Liver (tissue), 9 donors: Measurements from ENCODE around the gene GLOD4. TPM values are rescaled to one million over a fixed set of nuclear protein-coding genes. Genes with fewer than 3 reads are reported as not detected.

Source experiments
- DNase-seq: peaks from one replicate; pipeline ENCODE4 v3.0.0-alpha.2; 2017; ENCODE audit warnings: low spot score
- H3K27ac ChIP-seq, 2 donors: one replicate each; pipeline ENCODE4 v1.7.0; 2013; ENCODE audit warnings: inconsistent platforms in 2 of 2, low read length in 2 of 2, control low read depth in 1 of 2, low read depth in 1 of 2, mild to moderate bottlenecking in 1 of 2
- H3K27me3 ChIP-seq, 4 donors: one replicate each; pipeline versions ENCODE4 v1.6.1 to v1.7.0; 2013; ENCODE audit warnings: low read length in 3 of 4, inconsistent platforms in 1 of 4, mild to moderate bottlenecking in 1 of 4, moderate library complexity in 1 of 4; ENCODE audit not compliant: control insufficient read depth in 4 of 4, insufficient read depth in 4 of 4
- H3K36me3 ChIP-seq, 4 donors: one replicate each; pipeline versions ENCODE4 v1.6.1 to v1.7.0; 2013; ENCODE audit warnings: low read length in 3 of 4, mild to moderate bottlenecking in 3 of 4, low read depth in 1 of 4, moderate library complexity in 1 of 4; ENCODE audit not compliant: control insufficient read depth in 4 of 4, insufficient read depth in 3 of 4
- H3K4me1 ChIP-seq, 4 donors: one replicate each; pipeline versions ENCODE4 v1.6.1 to v1.7.0; 2013; ENCODE audit warnings: low read length in 3 of 4, mild to moderate bottlenecking in 3 of 4, moderate library complexity in 1 of 4; ENCODE audit not compliant: control insufficient read depth in 4 of 4, insufficient read depth in 4 of 4
- H3K4me3 ChIP-seq, 3 donors: one replicate each; pipeline versions ENCODE4 v1.6.1 to v1.7.0; 2013; ENCODE audit warnings: low read length in 3 of 3, control low read depth in 1 of 3, low read depth in 1 of 3, mild to moderate bottlenecking in 1 of 3
- H3K9ac ChIP-seq, 2 donors: one replicate each; pipeline ENCODE4 v1.7.0; 2013; ENCODE audit warnings: low read length in 2 of 2, mild to moderate bottlenecking in 2 of 2, moderate library complexity in 2 of 2, control low read depth in 1 of 2, low read depth in 1 of 2
- H3K9me3 ChIP-seq, 4 donors: one replicate each; pipeline versions ENCODE4 v1.6.1 to v1.7.0; 2013; ENCODE audit warnings: low read length in 3 of 4; ENCODE audit not compliant: control insufficient read depth in 4 of 4
- ATF3 ChIP-seq: IDR thresholded peaks from 2 replicates; pipeline ENCODE4 v1.6.1; 2016; ENCODE audit warnings: antibody characterized with exemption
- CTCF ChIP-seq: fragments of 150-350 bp; IDR thresholded peaks from 2 replicates; pipeline ENCODE4 v1.5.1; 2017; ENCODE audit warnings: improper control_type of control experiment, low read depth, low read length; ENCODE audit not compliant: missing input control
- EGR1 ChIP-seq, 2 donors: IDR thresholded peaks; 2 replicates each; pipeline ENCODE4 v1.6.1; 2016 to 2018; ENCODE audit warnings: antibody characterized with exemption in 2 of 2, low read depth in 2 of 2
- FOXA1 ChIP-seq: IDR thresholded peaks from 2 replicates; pipeline ENCODE4 v1.6.1; 2016; ENCODE audit warnings: antibody characterized with exemption
- FOXA2 ChIP-seq: IDR thresholded peaks from 2 replicates; pipeline ENCODE4 v1.6.1; 2016; ENCODE audit warnings: antibody characterized with exemption
- GABPA ChIP-seq, 2 donors: IDR thresholded peaks in 1 of 2; conservative IDR thresholded peaks in 1 of 2; 2 replicates each; pipeline ENCODE4 v1.6.1; 2016; ENCODE audit warnings: antibody characterized with exemption in 2 of 2, mild to moderate bottlenecking in 1 of 2, moderate library complexity in 1 of 2
- HNF4A ChIP-seq, 2 donors: conservative IDR thresholded peaks; 2 replicates each; pipeline ENCODE4 v1.6.1; 2016; ENCODE audit warnings: antibody characterized with exemption in 2 of 2, mild to moderate bottlenecking in 2 of 2
- HNF4G ChIP-seq: IDR thresholded peaks from 2 replicates; pipeline ENCODE4 v1.6.1; 2016; ENCODE audit warnings: antibody characterized with exemption
- JUND ChIP-seq, 2 donors: IDR thresholded peaks; 2 replicates each; pipeline ENCODE4 v1.6.1; 2016; ENCODE audit warnings: antibody characterized with exemption in 2 of 2
- MAX ChIP-seq: IDR thresholded peaks from 2 replicates; pipeline ENCODE4 v1.6.1; 2016; ENCODE audit warnings: antibody characterized with exemption
- NR2F2 ChIP-seq: IDR thresholded peaks from 2 replicates; pipeline ENCODE4 v1.6.1; 2016; ENCODE audit warnings: antibody characterized with exemption
- RAD21 ChIP-seq, 2 donors: IDR thresholded peaks; 2 replicates each; pipeline ENCODE4 v1.6.1; 2016; ENCODE audit warnings: antibody characterized with exemption in 2 of 2, mild to moderate bottlenecking in 2 of 2
- REST ChIP-seq: IDR thresholded peaks from 2 replicates; pipeline ENCODE4 v1.6.1; 2016; ENCODE audit warnings: antibody characterized with exemption, mild to moderate bottlenecking
- RXRA ChIP-seq, 2 donors: IDR thresholded peaks; 2 replicates each; pipeline ENCODE4 v1.6.1; 2017 to 2018; ENCODE audit warnings: antibody characterized with exemption in 2 of 2, mild to moderate bottlenecking in 1 of 2
- SP1 ChIP-seq: IDR thresholded peaks from 2 replicates; pipeline ENCODE4 v1.6.1; 2018; ENCODE audit warnings: antibody characterized with exemption, mild to moderate bottlenecking
- TAF1 ChIP-seq: conservative IDR thresholded peaks from 2 replicates; pipeline ENCODE4 v1.6.1; 2016; ENCODE audit warnings: antibody characterized with exemption, mild to moderate bottlenecking
- YY1 ChIP-seq: IDR thresholded peaks from 2 replicates; pipeline ENCODE4 v1.6.1; 2016; ENCODE audit warnings: antibody characterized with exemption, mild to moderate bottlenecking
- ZBTB33 ChIP-seq: IDR thresholded peaks from 2 replicates; pipeline ENCODE4 v1.6.1; 2016; ENCODE audit warnings: antibody characterized with exemption
- WGBS: extraction: QIAGEN DNeasy Blood & Tissue Kit; methylation state at CpG from one replicate; pipeline ENCODE4 v1.1.7; 2013; 5-methylcytosine and 5-hydroxymethylcytosine counted together
- polyA plus RNA-seq, 2 donors: library from polyadenylated mRNA; stranded (reverse) in 1 of 2; unstranded in 1 of 2; fragments of 200-250 nt in 1 of 2; fragments of >200 nt in 1 of 2; fragmentation: Nextera tagmentation in 1 of 2; extraction: Ambion mirVana in 1 of 2; gene quantifications; one replicate each; pipeline versions ENCODE4 v1.2.1 to v1.2.3, GENCODE V29; 2013 to 2015
- total RNA-seq, 2 donors: library from RNA; depleted of rRNA; stranded (reverse); fragments of >200 nt; gene quantifications; one replicate each; pipeline ENCODE4 v1.2.3, GENCODE V29; 2014
- donor health status: healthy.
- donor health status: healthy.
- donor health status: healthy.
- donor health status: healthy.
- donor health status: healthy.

The GLOD4 gene
- total and polyA plus RNA-seq, 4 donors, result 26.1 to 50.5 (median 39.0) TPM

GRCh38 chr17:720706-721539 is 61.2 kb downstream of the GLOD4 start:
- no peak for DNase-seq
- Histone ChIP-seq H3K9me3 (no peaks in the 10 kb centered on the region), H3K27ac (no peak overlapping the region), H3K9ac (no peak overlapping the region), H3K4me1 (peaks cover 0 to 10% (median 5%) of the 10 kb centered on the region in 4 donors), H3K27me3 (no peaks in the 10 kb centered on the region), H3K36me3 (no peaks in the 10 kb centered on the region), H3K4me3 (no peak overlapping the region)
- 85% methylated on average over 13 of the region's 13 CpGs for WGBS
- TF ChIP-seq REST (no peak), YY1 (no peak), EGR1 (IDR thresholded peaks at IDR 0.05; ENCODE audit: low read depth in 2 of 2) (no peak), HNF4A (conservative IDR thresholded peaks at IDR 0.05) (no peak), RXRA (IDR thresholded peaks at IDR 0.05) (no peak), SP1 (no peak), GABPA (IDR thresholded peaks at IDR 0.05 in 1 of 2, conservative IDR thresholded peaks at IDR 0.05 in 1 of 2) (no peak), HNF4G (no peak), JUND (IDR thresholded peaks at IDR 0.05) (no peak)

GRCh38 chr17:718075-718474 is 64.0 kb downstream of the GLOD4 start:
- no peak overlapping the region for H3K9ac ChIP-seq
- 94% methylated on average over 5 of the region's 5 CpGs for WGBS
- no peak overlapping the region for H3K4me3 ChIP-seq
- peaks cover 0 to 21% (median 14%) of the 10 kb centered on the region in 4 donors for H3K4me1 ChIP-seq
- H3K9me3 ChIP-seq, result no peaks in the 10 kb centered on the region
- TF ChIP-seq SP1, result no peak
- no peak for TF ChIP-seq FOXA1
- no peak for TF ChIP-seq JUND (IDR thresholded peaks at IDR 0.05)
- no peak for TF ChIP-seq HNF4A (conservative IDR thresholded peaks at IDR 0.05)
- TF ChIP-seq RAD21 (IDR thresholded peaks at IDR 0.05), result no peak
- TF ChIP-seq TAF1, result no peak
- TF ChIP-seq ATF3, result no peak
- TF ChIP-seq ZBTB33, result no peak
- no peak for TF ChIP-seq NR2F2
- TF ChIP-seq GABPA (IDR thresholded peaks at IDR 0.05 in 1 of 2, conservative IDR thresholded peaks at IDR 0.05 in 1 of 2), result no peak
- no peak for TF ChIP-seq HNF4G
- no peak for TF ChIP-seq REST
- no peak for TF ChIP-seq CTCF
- TF ChIP-seq FOXA2, result no peak
- TF ChIP-seq MAX, result no peak
- no peak for TF ChIP-seq RXRA (IDR thresholded peaks at IDR 0.05)
- TF ChIP-seq EGR1 (IDR thresholded peaks at IDR 0.05; ENCODE audit: low read depth in 2 of 2), result no peak
- no peak for TF ChIP-seq YY1
- H3K27me3 ChIP-seq, result no peaks in the 10 kb centered on the region
- no peak for DNase-seq
- H3K27ac ChIP-seq, result no peak overlapping the region
- H3K36me3 ChIP-seq, result no peaks in the 10 kb centered on the region
